Measurements from ENCODE around the gene WIPF1. TPM values are rescaled to one million over a fixed set of nuclear protein-coding genes. Genes with fewer than 3 reads are reported as not detected.

Gene WIPF1
- total and polyA plus RNA-seq, 2 donors (not counting 3 experiments of a cell fraction or from before 2014, with no cell fraction given), result 15.3 to 42.0 TPM

- Histone ChIP-seq H3K79me2 (ENCODE audit: control insufficient read depth, insufficient read depth, low read length) (no peaks in the 10 kb centered on the region), H3K9me1 (replicated peaks; ENCODE audit: control insufficient read depth, extremely low read depth, insufficient read depth, low read length) (no peaks in the 10 kb centered on the region), H3K27ac (ENCODE audit: insufficient read depth, low read depth, low read length) (no peak overlapping the region), H3K27me3 (ENCODE audit: control insufficient read depth in 2 of 2, insufficient read depth in 2 of 2, low read length in 2 of 2) (no peaks in the 10 kb centered on the region), H3K4me2 (ENCODE audit: insufficient read depth, low read length) (no peak overlapping the region), H3K9me3 (replicated peaks; ENCODE audit: control insufficient read depth, insufficient read depth, low read length) (no peaks in the 10 kb centered on the region), H3K9ac (replicated peaks; ENCODE audit: extremely low read depth, insufficient read depth, low read length) (no peak overlapping the region), H2AFZ (ENCODE audit: low read depth, low read length) (no peak overlapping the region), H3K36me3 (ENCODE audit: control insufficient read depth in 2 of 2, extremely low read depth in 1 of 2, insufficient read depth in 2 of 2, low read length in 2 of 2) (no peaks in the 10 kb centered on the region), H4K20me1 (replicated peaks; ENCODE audit: control insufficient read depth, extremely low read depth, insufficient read depth, low read length) (no peaks in the 10 kb centered on the region), H3K4me3 (replicated peaks in 1 of 3; ENCODE audit: insufficient read depth in 1 of 3, low read depth in 1 of 3, low read length in 3 of 3) (no peak overlapping the region), H3K4me1 (ENCODE audit: control insufficient read depth, extremely low read depth, insufficient read depth, low read length) (peaks cover 13% of the 10 kb centered on the region)
- no peak for FAIRE-seq
- intact Hi-C loops (cut with micrococcal nuclease), result no loop called here
- TF ChIP-seq POLR2A (IDR thresholded peaks at IDR 0.05; ENCODE audit: low read depth, low read length) (no peak), GATA2 (IDR thresholded peaks at IDR 0.05; ENCODE audit: insufficient read depth, insufficient read length, low read depth, low read length) (no peak), MAX (IDR thresholded peaks at IDR 0.05; ENCODE audit: insufficient read depth, insufficient read length) (no peak), MYC (IDR thresholded peaks at IDR 0.05; ENCODE audit: low read depth, low read length) (no peak), EZH2 (IDR thresholded peaks at IDR 0.05; ENCODE audit: borderline replicate concordance, low read depth, low read length, severe bottlenecking) (no peak), FOS (IDR thresholded peaks at IDR 0.05; ENCODE audit: borderline replicate concordance, insufficient read depth, low read length) (no peak), POLR2AphosphoS5 (IDR thresholded peaks at IDR 0.05; ENCODE audit: insufficient read depth, low read depth, low read length) (no peak), CTCF (IDR thresholded peaks at IDR 0.05; ENCODE audit: extremely low read depth in 1 of 2, insufficient read depth in 1 of 2, low read depth in 1 of 2, low read length in 2 of 2) (no peak), JUN (IDR thresholded peaks at IDR 0.05; ENCODE audit: borderline replicate concordance, insufficient read depth, insufficient read length, low read depth) (no peak)
- dilution Hi-C loops (cut with MboI; ENCODE audit: extremely low pct_ligation_motif_present, low sequenced_read_pairs), result no loop called here
- ChIA-PET CTCF (no interaction called here), POLR2A (no interaction called here)
- no peak for DNase-seq (ENCODE audit: low read depth, low spot score)
- no TSS peak for BruUV-seq (replicated peaks)
These were observed 16.7 kb upstream of the WIPF1 start for GRCh38 chr2:174614261-174614660.

Measured in endothelial cell of umbilical vein (primary cell).